Heart left ventricle (tissue), 16 donors: ENCODE results near the gene TBC1D5. TPM values are rescaled to one million over a fixed set of nuclear protein-coding genes. Genes with fewer than 3 reads are reported as not detected.
"Not testable (repeated sequence)": the region's sequence is repeated elsewhere in the genome, so short reads cannot be mapped to it uniquely, and the experiment has no call there.

Experiments
- ATAC-seq, 4 donors: fragments of 200-7000 bp; cut with Tn5 transposase; one replicate each; pipeline ENCODE4 v1.9.1; 2020 to 2022; ENCODE audit warnings: moderate library complexity in 4 of 4, mild to moderate bottlenecking in 3 of 4, moderate number of reproducible peaks in 1 of 4
- DNase-seq, 5 donors: peaks; one replicate each; pipeline ENCODE4 v3.0.0-alpha.2; 2020
- H3K27ac ChIP-seq, 12 donors: fragments of 200-600 bp; sonication (generic) in 4 of 12; one replicate each; pipeline versions ENCODE4 v1.5.0 to v1.8.0; 2016 to 2022; ENCODE audit warnings: mild to moderate bottlenecking in 2 of 12
- H3K27me3 ChIP-seq, 9 donors: fragments of 200-600 bp; sonication (generic) in 2 of 9; one replicate each; pipeline versions ENCODE4 v1.5.1 to v1.8.0; 2016 to 2022; ENCODE audit warnings: mild to moderate bottlenecking in 3 of 9
- H3K36me3 ChIP-seq, 9 donors: fragments of 200-600 bp; sonication (generic) in 2 of 9; one replicate each; pipeline versions ENCODE4 v1.5.0 to v1.8.0; 2018 to 2022; ENCODE audit warnings: mild to moderate bottlenecking in 2 of 9
- H3K4me1 ChIP-seq, 12 donors: fragments of 200-600 bp; sonication (generic) in 4 of 12; one replicate each; pipeline versions ENCODE4 v1.5.0 to v1.8.0; 2016 to 2022; ENCODE audit warnings: mild to moderate bottlenecking in 3 of 12
- H3K4me3 ChIP-seq, 12 donors: fragments of 200-600 bp; sonication (generic) in 4 of 12; one replicate each; pipeline versions ENCODE4 v1.5.0 to v1.8.0; 2017 to 2022; ENCODE audit warnings: mild to moderate bottlenecking in 9 of 12, moderate library complexity in 4 of 12
- H3K9me3 ChIP-seq, 12 donors: fragments of 200-600 bp; sonication (generic) in 4 of 12; one replicate each; pipeline versions ENCODE4 v1.5.0 to v1.8.0; 2016 to 2022; ENCODE audit warnings: mild to moderate bottlenecking in 1 of 12
- CTCF ChIP-seq, 12 donors: fragments of 200-600 bp; sonication (generic) in 4 of 12; IDR thresholded peaks; one replicate each; pipeline versions ENCODE4 v1.5.0 to v1.8.0; 2018 to 2022; ENCODE audit warnings: antibody characterized with exemption in 12 of 12, mild to moderate bottlenecking in 5 of 12
- POLR2A ChIP-seq, 2 donors: fragments of 450-650 bp; IDR thresholded peaks; one replicate each; pipeline ENCODE4 v1.6.1; 2017; ENCODE audit warnings: antibody characterized with exemption in 2 of 2, mild to moderate bottlenecking in 2 of 2, moderate library complexity in 2 of 2
- WGBS, 4 donors: extraction: QIAGEN DNeasy Blood & Tissue Kit in 2 of 4; methylation state at CpG; one replicate each; pipeline versions ENCODE4 v1.1.5 to v1.1.7; 2013 to 2018; 5-methylcytosine and 5-hydroxymethylcytosine counted together
- intact Hi-C, 10 donors: fragments of 100-400 bp; cut with DNase I; formaldehyde crosslinking; loops; one replicate each; pipeline versions ENCODE4 v1.11.1 to v1.14.2; 2022
- polyA plus RNA-seq, 2 donors: library from polyadenylated mRNA; stranded (reverse); fragments of 200-250 nt; gene quantifications; one replicate each; pipeline ENCODE4 v1.2.3, GENCODE V29; 2013
- total RNA-seq, 9 donors: library from RNA; depleted of rRNA in 2 of 9; stranded (reverse); fragments of >200 nt in 2 of 9; fragmentation: NEBNext Ultra II Directional in 3 of 9; extraction: Animal tissue kit (Norgen Biotek cat#: 25700) in 3 of 9; gene quantifications; one replicate each; pipeline versions ENCODE4 v1.1.0 to v1.2.4, GENCODE V29; 2016 to 2023
- donor health status: ischemic (EF 13 %, LVEDD 7.1; RV severe dilation, severe dysfunction).
- donor health status: healthy with polysubstance abuse.
- donor health status: DM: no; HTN: yes; CAD: no.
- donor health status: DM: no; HTN: no; CAD: no.
- donor health status: ischemic (EF 25% LVEDD 6.9; RV normal size, moderate dysfunction).
- donor health status: ischemic (EF 25% LVEDD 5.7; RV mildly dilated, moderate dysfunction).
- donor health status: healthy.
- donor health status: DM: yes; HTN: yes; CAD: no.
- donor health status: ischemic (EF 35%, LVEDD 5.7; RV mildly dilated, moderate dysfunction).
- donor health status: nonischemic (EF 11% LVEDD 7.7; RV severe dilation, severe dysfunction).
- donor health status: DM: yes; HTN: yes; CAD: no.
- donor health status: PGD.
- donor health status: ischemic (EF 29% LVEDD 5.4; RV normal size, mild dysfunction).
- donor health status: nonischemic (EF 23%, LVEDD 6.1; RV moderate dilation, normal function).

TBC1D5 gene
- total and polyA plus RNA-seq, 11 donors = 5.8 to 48.3 (median 31.1) TPM

- H3K4me3 ChIP-seq, H3K27me3 ChIP-seq, H3K27ac ChIP-seq, ATAC-seq, H3K9me3 ChIP-seq, intact Hi-C loops, H3K36me3 ChIP-seq, DNase-seq: not testable (repeated sequence)
- peaks cover 0 to 11% (median 0%) of the 10 kb centered on the region in 12 donors for H3K4me1 ChIP-seq
- WGBS, 4 donors = 81 to 94% (median 92%) methylated on average over 6 of the region's 6 CpGs
Measured at GRCh38 chr3:17777326-17777725, 34.9 kb upstream of the TBC1D5 start.

- intact Hi-C loops = no loop called here
- DNase-seq (no peak), ATAC-seq (no peak)
- no peak overlapping the region for H3K27ac ChIP-seq
- H3K36me3 ChIP-seq = no peaks in the 10 kb centered on the region
- WGBS, 4 donors = 79 to 83% (median 81%) methylated on average over 7 to 8 of the region's 8 CpGs
- peak overlapping the region in 1 of 12 donors; percentile 15 for H3K4me3 ChIP-seq
- TF ChIP-seq POLR2A (IDR thresholded peaks at IDR 0.05) (no peak), CTCF (IDR thresholded peaks at IDR 0.05) (no peak)
- H3K4me1 ChIP-seq = peaks cover 0 to 17% (median 0%) of the 10 kb centered on the region in 12 donors
- H3K27me3 ChIP-seq = no peaks in the 10 kb centered on the region
- H3K9me3 ChIP-seq = peaks cover 0 to 4% (median 0%) of the 10 kb centered on the region in 12 donors
Measured at GRCh38 chr3:17775073-17775472, 32.6 kb upstream of the TBC1D5 start.

- H3K27me3 ChIP-seq, ATAC-seq, H3K27ac ChIP-seq, H3K9me3 ChIP-seq, DNase-seq, H3K4me1 ChIP-seq, intact Hi-C loops, H3K36me3 ChIP-seq: not testable (repeated sequence)
- WGBS, 4 donors = 80 to 88% (median 88%) methylated on average over 10 of the region's 10 CpGs
- H3K4me3 ChIP-seq = peak overlapping the region in 1 of 12 donors; percentile 15
Measured at GRCh38 chr3:17774180-17774910, 31.9 kb upstream of the TBC1D5 start.

- TF ChIP-seq POLR2A (IDR thresholded peaks at IDR 0.05) (no peak), CTCF (IDR thresholded peaks at IDR 0.05) (no peak)
- Histone ChIP-seq H3K4me3 (no peak overlapping the region), H3K27ac (no peak overlapping the region), H3K36me3 (no peaks in the 10 kb centered on the region), H3K27me3 (no peaks in the 10 kb centered on the region), H3K9me3 (peaks cover 0 to 4% (median 0%) of the 10 kb centered on the region in 12 donors), H3K4me1 (peaks cover 0 to 7% (median 0%) of the 10 kb centered on the region in 12 donors)
- 93 to 96% (median 94%) methylated on average over 3 of the region's 3 CpGs for WGBS, 4 donors
- no peak for ATAC-seq
- DNase-seq = no peak
- intact Hi-C loops = no loop called here
Measured at GRCh38 chr3:17772556-17772955, 30.1 kb upstream of the TBC1D5 start.

GRCh38 chr3:17771177-17772017 is 29.0 kb upstream of the TBC1D5 start:
- no peaks in the 10 kb centered on the region for H3K27me3 ChIP-seq
- no peaks in the 10 kb centered on the region for H3K36me3 ChIP-seq
- TF ChIP-seq CTCF (IDR thresholded peaks at IDR 0.05) (no peak), POLR2A (IDR thresholded peaks at IDR 0.05) (no peak)
- peaks cover 0 to 4% (median 0%) of the 10 kb centered on the region in 12 donors for H3K9me3 ChIP-seq
- intact Hi-C loops = no loop called here
- WGBS, 4 donors = 58 to 81% (median 75%) methylated on average over 2 of the region's 2 CpGs
- no peak overlapping the region for H3K4me3 ChIP-seq
- no peak overlapping the region for H3K27ac ChIP-seq
- DNase-seq (no peak), ATAC-seq (no peak)
- H3K4me1 ChIP-seq = peaks cover 0 to 7% (median 0%) of the 10 kb centered on the region in 12 donors
